K562 (cell line): Measurements from ENCODE around the gene TEP1. TPM values are rescaled to one million over a fixed set of nuclear protein-coding genes. Genes with fewer than 3 reads are reported as not detected.

Experiments used
- ASH1L ChIP-seq: fragments of 450-650 bp; IDR thresholded peaks from 2 replicates; pipeline ENCODE4 v1.6.1; 2018; ENCODE audit warnings: borderline replicate concordance, mild to moderate bottlenecking, low read depth; ENCODE audit not compliant: partially characterized antibody
- CREB3 ChIP-seq: fragments of 450-650 bp; conservative IDR thresholded peaks from 2 replicates; pipeline ENCODE4 v1.6.1; 2016; ENCODE audit warnings: missing genetic modification characterization, low read depth, mild to moderate bottlenecking, missing compliant biosample characterization, moderate library complexity
- MGA ChIP-seq: fragments of 450-650 bp; IDR thresholded peaks from 2 replicates; pipeline ENCODE4 v1.6.1; 2016; ENCODE audit warnings: mild to moderate bottlenecking, moderate library complexity
- NFXL1 ChIP-seq: fragments of 450-650 bp; formaldehyde crosslinking; IDR thresholded peaks from 2 replicates; pipeline ENCODE4 v1.4.0; 2021; ENCODE audit warnings: mild to moderate bottlenecking
- PCBP1 ChIP-seq: fragments of 200-400 bp; formaldehyde crosslinking; IDR thresholded peaks from 2 replicates; pipeline ENCODE4 v1.6.1; 2018; ENCODE audit warnings: mild to moderate bottlenecking, low read depth, low read length; ENCODE audit not compliant: poor library complexity, severe bottlenecking
- RREB1 ChIP-seq: fragments of 250-450 bp; sonication (Bioruptor Pico); IDR thresholded peaks from 2 replicates; pipeline ENCODE4 v1.4.0; 2020
- TEAD1 ChIP-seq, 2 experiments: fragments of 450-650 bp in 1 of 2; sonication (generic) in 1 of 2; formaldehyde crosslinking; IDR thresholded peaks; 2 replicates each; pipeline versions ENCODE4 v1.4.0 to v1.8.0; 2020 to 2022; ENCODE audit warnings: mild to moderate bottlenecking in 2 of 2, missing genetic modification reagents in 1 of 2
- polyA plus RNA-seq, 8 experiments: library from polyadenylated mRNA; depleted of rRNA in 4 of 8; stranded (reverse) in 5 of 8; unstranded in 3 of 8; fragments of >200 nt; fragmentation: Nextera tagmentation in 2 of 8; fragmentation: Illumina TruSeq in 1 of 8; extraction: Ambion mirVana in 2 of 8; extraction: Trizol in 1 of 8; gene quantifications; 2 replicates each; pipeline versions ENCODE4 v1.2.1 to v1.2.3, GENCODE V29; 2011 to 2014; ENCODE audit warnings: inconsistent platforms in 1 of 8, missing spikeins in 1 of 8
- total RNA-seq, 7 experiments: library from RNA; depleted of rRNA in 6 of 7; stranded (reverse); fragments of >200 nt in 6 of 7; fragmentation: Illumina TruSeq in 2 of 7; extraction: Trizol in 2 of 7; gene quantifications; 2 replicates each; pipeline versions ENCODE4 v1.2.1 to v1.2.3, GENCODE V29; 2011 to 2021; ENCODE audit warnings: low replicate concordance in 1 of 7

The TEP1 gene
- total and polyA plus RNA-seq, 9 of the 15 experiments (the other 6 are each of a cell fraction or from before 2014, with no cell fraction given): 1.0 to 12.2 (median 7.1) TPM

- TF ChIP-seq MGA (no peak), NFXL1 (no peak), TEAD1 (CRISPR knock-in tag; IDR thresholded peaks at IDR 0.05) (peak in 1 of 2 experiments; percentile 96; a peak in 2 of 4 replicates), ASH1L (no peak), CREB3 (tag) (no peak), RREB1 (CRISPR knock-in tag) (no peak), PCBP1 (no peak)
Measured at GRCh38 chr14:20343092-20343861, 70.0 kb downstream of the TEP1 start, which contains the start of gene PARP2 (continued).
